Measurements from ENCODE around the gene CUL9.

GRCh38 chr6:43207286-43207685, 25.3 kb downstream of the CUL9 start:
- no peak for TF ChIP-seq CTCF (IDR thresholded peaks at IDR 0.05)
- no peak for TF ChIP-seq EP300 (IDR thresholded peaks at IDR 0.05; ENCODE audit: low read depth)
- no peak for TF ChIP-seq POLR2A (IDR thresholded peaks at IDR 0.05)
